ENCODE results near the gene CNGA3.

The CNGA3 gene

GRCh38 chr2:98327776-98328175 lies 18.5 kb upstream of the CNGA3 start:
- DNase-seq (ENCODE audit: low read depth in 1 of 2, low spot score in 1 of 2) = no peak

- no peak for DNase-seq (ENCODE audit: low read depth in 1 of 2, low spot score in 1 of 2)
These were observed 16.7 kb upstream of the CNGA3 start for GRCh38 chr2:98329549-98329948.

- DNase-seq (ENCODE audit: low read depth in 1 of 2, low spot score in 1 of 2) = no peak
These were observed 13.3 kb upstream of the CNGA3 start for GRCh38 chr2:98332989-98333388.

- DNase-seq (ENCODE audit: low read depth in 1 of 2, low spot score in 1 of 2) = no peak
These were observed 12.3 kb upstream of the CNGA3 start for GRCh38 chr2:98333922-98334321.

GRCh38 chr2:98334439-98335078 lies 11.7 kb upstream of the CNGA3 start:
- DNase-seq (ENCODE audit: low read depth in 1 of 2, low spot score in 1 of 2) = no peak

GRCh38 chr2:98335271-98335670 lies 11.0 kb upstream of the CNGA3 start:
- DNase-seq (ENCODE audit: low read depth in 1 of 2, low spot score in 1 of 2) = no peak

GRCh38 chr2:98341241-98341640 lies 5.0 kb upstream of the CNGA3 start:
- no peak for DNase-seq (ENCODE audit: low read depth in 1 of 2, low spot score in 1 of 2)

GRCh38 chr2:98343285-98343684 lies 3.0 kb upstream of the CNGA3 start:
- DNase-seq (ENCODE audit: low read depth in 1 of 2, low spot score in 1 of 2) = no peak

- no peak for DNase-seq (ENCODE audit: low read depth in 1 of 2, low spot score in 1 of 2)
These were observed 1.2 kb downstream of the CNGA3 start for GRCh38 chr2:98347298-98348065.

- no peak for DNase-seq (ENCODE audit: low read depth in 1 of 2, low spot score in 1 of 2)
These were observed 1.9 kb downstream of the CNGA3 start for GRCh38 chr2:98348066-98348561.

- no peak for DNase-seq (ENCODE audit: low read depth in 1 of 2, low spot score in 1 of 2)
These were observed 4.2 kb downstream of the CNGA3 start for GRCh38 chr2:98350411-98350810.

GRCh38 chr2:98355881-98356280 lies 9.6 kb downstream of the CNGA3 start:
- no peak for DNase-seq (ENCODE audit: low read depth in 1 of 2, low spot score in 1 of 2)

GRCh38 chr2:98356729-98357128 lies 10.5 kb downstream of the CNGA3 start:
- no peak for DNase-seq (ENCODE audit: low read depth in 1 of 2, low spot score in 1 of 2)

- DNase-seq (ENCODE audit: low read depth in 1 of 2, low spot score in 1 of 2) = no peak
These were observed 11.6 kb downstream of the CNGA3 start for GRCh38 chr2:98357849-98358248.

- no peak for DNase-seq (ENCODE audit: low read depth in 1 of 2, low spot score in 1 of 2)
These were observed 13.7 kb downstream of the CNGA3 start for GRCh38 chr2:98359986-98360385.

- DNase-seq (ENCODE audit: low read depth in 1 of 2, low spot score in 1 of 2) = no peak
These were observed 21.5 kb downstream of the CNGA3 start for GRCh38 chr2:98367721-98368120.

- no peak for DNase-seq (ENCODE audit: low read depth in 1 of 2, low spot score in 1 of 2)
These were observed 23.5 kb downstream of the CNGA3 start for GRCh38 chr2:98369710-98370239.

GRCh38 chr2:98372121-98372520 lies 25.9 kb downstream of the CNGA3 start:
- no peak for DNase-seq (ENCODE audit: low read depth in 1 of 2, low spot score in 1 of 2)

GRCh38 chr2:98372579-98372978 lies 26.3 kb downstream of the CNGA3 start:
- DNase-seq (ENCODE audit: low read depth in 1 of 2, low spot score in 1 of 2) = no peak

GRCh38 chr2:98374286-98374685 lies 28.0 kb downstream of the CNGA3 start:
- no peak for DNase-seq (ENCODE audit: low read depth in 1 of 2, low spot score in 1 of 2)

- no peak for DNase-seq (ENCODE audit: low read depth in 1 of 2, low spot score in 1 of 2)
These were observed 28.8 kb downstream of the CNGA3 start for GRCh38 chr2:98374958-98375570.

GRCh38 chr2:98376301-98376910 lies 30.1 kb downstream of the CNGA3 start:
- DNase-seq (ENCODE audit: low read depth in 1 of 2, low spot score in 1 of 2) = no peak
